Large intestine (tissue), 3 donors: ENCODE results near the gene RRAS2. TPM values are rescaled to one million over a fixed set of nuclear protein-coding genes. Genes with fewer than 3 reads are reported as not detected.
"Not testable (repeated sequence)": the region's sequence is repeated elsewhere in the genome, so short reads cannot be mapped to it uniquely, and the experiment has no call there.

Experiments used
- DNase-seq, 2 donors: peaks; one replicate each; pipeline versions ENCODE4 v3.0.0 to v3.0.0-alpha.2; 2013
- H3K27ac ChIP-seq: one replicate; pipeline ENCODE4 v1.5.1; 2013; ENCODE audit warnings: low read length
- H3K27me3 ChIP-seq: 2 replicates; pipeline ENCODE4 v1.6.1; 2013; ENCODE audit warnings: low read length; ENCODE audit not compliant: control insufficient read depth, insufficient read depth
- H3K36me3 ChIP-seq: 2 replicates; pipeline ENCODE4 v1.6.1; 2013; ENCODE audit warnings: low read length; ENCODE audit not compliant: control insufficient read depth, insufficient read depth
- H3K4me1 ChIP-seq: one replicate; pipeline ENCODE4 v1.6.1; 2013; ENCODE audit warnings: low read length; ENCODE audit not compliant: control insufficient read depth, insufficient read depth
- H3K4me3 ChIP-seq: one replicate; pipeline ENCODE4 v1.5.1; 2013; ENCODE audit warnings: low read length
- H3K9me3 ChIP-seq: one replicate; pipeline ENCODE4 v1.6.1; 2013; ENCODE audit warnings: mild to moderate bottlenecking, low read depth, low read length, moderate library complexity; ENCODE audit not compliant: control insufficient read depth
- WGBS: methylation state at CpG from one replicate; pipeline ENCODE4 v1.1.5; 2013; ENCODE audit warnings: low lambda C conversion rate; ENCODE audit not compliant: insufficient coverage; 5-methylcytosine and 5-hydroxymethylcytosine counted together
- polyA plus RNA-seq: library from polyadenylated mRNA; unstranded; fragments of 120-200 nt; gene quantifications from one replicate; pipeline ENCODE4 v1.2.1, GENCODE V29; 2013

Gene RRAS2
- polyA plus RNA-seq, 1 donor: 59.3 TPM

DNA sequence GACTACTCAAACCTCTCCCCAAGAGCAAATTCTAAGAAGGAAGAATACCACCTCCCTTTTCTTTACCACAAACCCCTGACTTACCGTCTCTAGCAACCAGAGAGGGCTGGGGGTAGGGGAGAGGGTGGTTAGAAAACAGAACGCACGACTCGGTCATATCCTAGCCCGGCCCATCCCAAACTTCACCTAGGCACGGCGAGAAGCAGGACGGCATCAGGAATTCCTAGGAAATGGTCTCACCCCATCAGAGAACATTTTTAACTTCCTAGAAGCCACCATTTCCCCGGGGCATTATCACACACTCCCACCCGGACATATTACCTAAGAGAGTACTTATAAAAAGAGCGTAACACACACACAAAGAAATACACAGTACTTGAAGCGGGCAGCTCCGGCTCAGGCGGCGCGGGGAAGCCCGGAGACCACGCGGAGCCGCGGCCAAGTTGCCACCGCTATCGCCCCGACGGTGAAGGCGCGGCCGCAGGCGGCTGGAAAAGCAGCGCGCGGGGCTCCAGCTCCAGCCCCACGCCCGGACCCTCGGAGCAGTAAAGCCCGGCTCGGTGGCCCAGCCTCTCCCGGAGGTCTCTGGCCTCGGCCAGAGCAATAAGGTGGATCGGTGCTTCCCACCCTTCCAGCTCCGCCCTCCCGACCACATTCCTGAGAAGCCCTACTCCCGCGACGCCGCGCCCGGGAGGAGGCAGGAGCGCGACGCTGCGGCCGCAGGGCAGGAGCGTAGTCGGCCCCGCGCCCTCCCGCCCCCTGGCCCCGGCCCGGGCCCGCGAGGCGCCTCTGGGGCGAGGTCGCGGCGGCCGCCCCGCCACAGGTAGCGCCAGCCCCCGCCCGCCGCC is 878 bp downstream of the RRAS2 start:
- WGBS: no CpG with 5 or more reads among the region's 73 CpGs
- Histone ChIP-seq H3K9me3 (no peaks in the 10 kb centered on the region), H3K27ac (peak overlapping the region; percentile 86), H3K27me3 (no peaks in the 10 kb centered on the region), H3K4me1 (peaks cover 2% of the 10 kb centered on the region), H3K36me3 (no peaks in the 10 kb centered on the region), H3K4me3 (peak overlapping the region; percentile 79)
- peak; percentile 76 to 88 for DNase-seq

DNA sequence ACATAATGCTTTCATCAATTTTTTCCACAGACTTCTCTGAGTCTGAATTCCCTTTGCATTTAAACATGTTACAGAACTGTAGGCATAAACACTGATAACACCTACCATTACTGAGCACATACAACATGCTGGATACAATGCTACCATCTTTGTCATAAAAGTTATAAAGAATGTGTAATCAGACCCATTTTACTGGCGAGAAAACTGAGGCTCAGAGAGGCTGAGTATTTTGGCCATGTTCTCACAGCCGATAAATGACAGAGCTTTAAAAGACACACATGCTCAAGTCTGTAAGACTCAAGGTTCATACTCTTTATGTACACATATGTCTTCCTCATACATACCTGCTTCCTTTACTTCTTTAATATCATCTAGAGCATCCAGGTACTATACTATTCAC is 2.6 kb downstream of the RRAS2 start:
- DNase-seq: no peak
- Histone ChIP-seq H3K27me3 (no peaks in the 10 kb centered on the region), H3K27ac (no peak overlapping the region), H3K36me3 (no peaks in the 10 kb centered on the region), H3K4me3 (no peak overlapping the region), H3K4me1 (no peaks in the 10 kb centered on the region), H3K9me3 (no peaks in the 10 kb centered on the region)
- 100% methylated on average over 1 of the region's 2 CpGs for WGBS

DNA sequence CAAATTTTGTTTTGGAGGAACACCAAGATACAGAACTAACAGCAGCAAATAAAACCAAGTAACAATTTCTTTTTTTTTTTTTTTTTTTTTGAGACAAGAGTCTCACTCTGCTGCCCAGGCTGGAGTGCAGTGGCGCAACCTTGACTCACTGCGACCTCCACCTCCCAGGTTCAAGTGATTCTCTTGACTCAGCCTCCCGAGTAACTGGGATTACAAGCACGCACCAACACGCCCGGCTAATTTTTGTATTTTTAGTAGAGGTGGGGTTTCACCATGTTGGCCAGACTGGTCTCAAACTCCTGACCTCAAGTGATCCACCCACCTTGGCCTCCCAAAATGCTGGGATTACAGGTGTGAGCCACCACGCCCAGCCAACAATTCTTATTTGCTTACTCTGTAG is 4.4 kb downstream of the RRAS2 start:
- not testable (repeated sequence) for DNase-seq, H3K4me1 ChIP-seq, H3K36me3 ChIP-seq, H3K4me3 ChIP-seq, H3K27ac ChIP-seq, H3K9me3 ChIP-seq, H3K27me3 ChIP-seq
- WGBS: no CpG with 5 or more reads among the region's 7 CpGs

DNA sequence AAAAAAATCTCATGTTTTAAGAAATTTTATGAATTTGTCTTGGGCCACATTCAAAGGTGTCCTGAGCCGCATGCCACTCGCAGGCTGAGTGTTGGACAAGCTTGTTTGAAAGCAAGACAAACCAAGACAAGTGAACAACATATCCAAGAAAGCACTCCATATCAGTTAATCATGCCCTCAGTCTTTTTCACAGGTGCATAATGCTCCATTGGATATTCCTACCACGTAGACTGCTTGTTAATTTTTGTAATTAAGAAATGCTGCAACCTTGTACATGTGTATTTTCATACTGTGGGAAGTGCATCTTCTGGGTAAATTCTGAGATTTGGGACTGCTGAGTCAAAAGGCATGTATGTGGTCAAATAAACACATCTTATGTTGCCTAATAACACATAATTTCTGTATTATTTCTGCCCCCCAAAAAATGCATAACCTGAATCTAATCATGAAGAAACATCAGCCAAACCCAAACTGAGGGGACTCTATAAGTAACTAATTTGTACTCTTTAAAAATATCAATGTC is 8.2 kb downstream of the RRAS2 start:
- H3K4me1 ChIP-seq: no peaks in the 10 kb centered on the region
- no peaks in the 10 kb centered on the region for H3K27me3 ChIP-seq
- peaks cover 2% of the 10 kb centered on the region for H3K9me3 ChIP-seq
- no peaks in the 10 kb centered on the region for H3K36me3 ChIP-seq
- no peak overlapping the region for H3K4me3 ChIP-seq
- DNase-seq: no peak
- H3K27ac ChIP-seq: no peak overlapping the region
- no CpG with 5 or more reads among the region's 3 CpGs for WGBS

DNA sequence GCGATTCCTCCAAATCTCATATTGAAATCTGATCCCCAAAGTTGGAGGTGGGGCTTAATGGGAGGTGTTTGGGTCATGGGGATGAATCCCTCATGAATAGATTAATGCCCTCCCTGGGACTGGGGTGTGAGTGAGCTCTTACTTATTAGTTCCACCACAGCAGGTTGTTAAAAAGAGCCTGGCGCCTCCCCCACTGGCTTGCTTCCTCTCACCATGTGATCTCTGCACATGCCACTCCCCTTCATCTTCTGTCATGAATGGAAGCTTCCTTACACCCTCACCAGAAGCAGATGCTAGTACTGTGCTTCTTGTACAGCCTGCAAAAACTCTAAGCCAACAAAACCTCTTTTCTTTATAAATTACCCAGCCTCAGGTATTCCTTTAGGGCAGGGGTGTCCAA is 8.8 kb downstream of the RRAS2 start:
- no CpG with 5 or more reads among the region's 2 CpGs for WGBS

DNA sequence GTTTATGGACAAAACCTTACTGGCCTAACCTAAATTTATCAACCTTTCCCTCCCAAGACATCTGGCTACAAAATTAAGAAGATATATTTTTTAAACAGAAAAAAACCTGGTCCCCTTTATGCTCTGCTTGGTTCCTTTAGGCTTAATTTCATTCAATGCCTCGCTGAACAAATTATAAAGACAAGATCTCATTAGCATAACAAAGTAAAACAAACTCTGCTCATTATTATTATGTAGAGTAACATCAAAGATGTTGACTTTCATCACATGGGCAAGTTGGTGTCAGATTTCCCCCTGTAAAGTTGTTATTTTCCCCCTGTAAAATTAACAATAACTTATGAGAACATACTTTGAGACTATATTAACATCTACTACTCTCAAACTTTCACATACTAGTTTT is 11.0 kb downstream of the RRAS2 start:
- WGBS: 60% methylated on average over 1 of the region's 1 CpG

More for the DNA sequence above, 8.8 kb downstream of the RRAS2 start:
- H3K4me1 ChIP-seq: no peaks in the 10 kb centered on the region
- no peaks in the 10 kb centered on the region for H3K36me3 ChIP-seq
- no peak overlapping the region for H3K4me3 ChIP-seq
- no peak for DNase-seq
- H3K9me3 ChIP-seq: peaks cover 2% of the 10 kb centered on the region
- no peaks in the 10 kb centered on the region for H3K27me3 ChIP-seq
- no peak overlapping the region for H3K27ac ChIP-seq

DNA sequence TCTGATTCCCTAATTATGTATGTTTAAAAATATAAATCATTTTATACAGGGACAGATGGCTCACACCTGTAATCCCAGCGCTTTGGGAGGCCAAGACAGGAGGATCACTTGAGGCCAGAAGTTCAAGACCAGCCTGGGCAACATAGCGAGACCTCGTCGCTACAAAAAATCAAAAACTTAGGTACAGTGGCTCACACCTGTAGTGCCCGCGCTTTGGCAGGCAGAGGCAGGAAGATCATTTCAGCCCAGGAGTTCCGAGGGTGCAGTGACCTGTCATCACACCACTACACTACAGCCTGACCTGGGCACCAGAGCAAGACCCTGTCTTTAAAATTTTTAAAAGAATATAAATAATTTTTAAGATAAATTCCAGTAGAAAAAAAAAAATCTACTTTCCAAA is 11.5 kb downstream of the RRAS2 start:
- WGBS: no CpG with 5 or more reads among the region's 7 CpGs
- Histone ChIP-seq H3K4me1 (no peaks in the 10 kb centered on the region), H3K9me3 (peaks cover 2% of the 10 kb centered on the region), H3K27ac (no peak overlapping the region), H3K27me3 (no peaks in the 10 kb centered on the region), H3K36me3 (no peaks in the 10 kb centered on the region), H3K4me3 (no peak overlapping the region)
- no peak for DNase-seq

More for the DNA sequence above, 11.0 kb downstream of the RRAS2 start:
- H3K4me3 ChIP-seq: no peak overlapping the region
- H3K27me3 ChIP-seq: no peaks in the 10 kb centered on the region
- H3K27ac ChIP-seq: no peak overlapping the region
- H3K4me1 ChIP-seq: no peaks in the 10 kb centered on the region
- peaks cover 2% of the 10 kb centered on the region for H3K9me3 ChIP-seq
- no peak for DNase-seq
- no peaks in the 10 kb centered on the region for H3K36me3 ChIP-seq

DNA sequence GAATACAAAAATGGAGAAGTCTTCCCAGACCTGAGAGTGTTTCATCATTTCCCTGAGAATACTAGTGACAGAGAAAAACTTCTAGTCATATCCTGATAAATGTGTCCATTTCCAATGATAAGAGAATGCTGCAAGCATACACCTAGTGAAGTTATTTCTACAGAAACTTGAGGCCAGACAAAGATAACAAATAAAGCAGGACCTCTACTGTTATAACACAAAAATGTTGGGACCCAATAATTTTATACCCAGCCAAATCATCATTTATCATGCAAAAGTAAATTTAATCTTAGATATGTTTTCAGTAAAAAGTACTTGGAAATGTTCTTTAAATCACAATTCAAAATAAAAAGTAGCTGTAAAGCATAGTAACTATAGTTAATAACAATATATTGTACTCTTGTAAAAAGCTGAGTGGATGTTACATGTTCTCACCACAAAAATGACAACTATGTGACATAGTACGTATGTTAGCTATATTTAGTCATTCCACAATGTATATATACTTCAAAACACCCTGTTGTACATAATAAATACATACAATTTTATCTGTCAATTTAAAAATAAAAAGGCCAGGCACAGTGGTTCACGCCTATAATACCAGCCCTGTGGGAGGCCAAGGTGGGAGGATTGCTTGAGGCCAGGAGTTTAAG is 12.6 kb downstream of the RRAS2 start:
- H3K27ac ChIP-seq: no peak overlapping the region
- no peak overlapping the region for H3K4me3 ChIP-seq
- WGBS: 67% methylated on average over 1 of the region's 2 CpGs
- no peaks in the 10 kb centered on the region for H3K36me3 ChIP-seq
- H3K27me3 ChIP-seq: no peaks in the 10 kb centered on the region
- peaks cover 2% of the 10 kb centered on the region for H3K9me3 ChIP-seq
- no peak for DNase-seq
- H3K4me1 ChIP-seq: no peaks in the 10 kb centered on the region

DNA sequence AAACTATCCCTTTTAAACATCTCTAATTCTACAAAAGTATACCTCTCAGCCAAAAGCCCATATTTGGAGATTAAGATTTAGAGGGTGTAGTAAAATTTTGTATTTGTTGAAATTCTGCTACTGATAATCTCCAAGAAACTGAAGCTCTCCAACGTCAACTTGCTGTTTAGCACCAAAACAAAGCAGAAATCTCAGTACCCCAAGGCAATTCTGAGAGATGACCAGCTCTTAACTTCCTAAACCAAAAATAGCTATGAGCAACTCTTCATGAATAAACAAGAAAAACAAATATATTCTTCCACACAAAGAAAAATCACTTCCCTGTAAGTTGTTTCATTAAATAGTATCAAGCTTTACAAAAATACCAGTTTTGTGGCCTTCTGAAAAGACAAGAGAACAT is 13.3 kb downstream of the RRAS2 start:
- Histone ChIP-seq H3K27ac (no peak overlapping the region), H3K4me3 (no peak overlapping the region), H3K9me3 (peaks cover 2% of the 10 kb centered on the region), H3K4me1 (no peaks in the 10 kb centered on the region), H3K36me3 (no peaks in the 10 kb centered on the region), H3K27me3 (no peaks in the 10 kb centered on the region)
- 86% methylated on average over 1 of the region's 1 CpG for WGBS
- DNase-seq: no peak

DNA sequence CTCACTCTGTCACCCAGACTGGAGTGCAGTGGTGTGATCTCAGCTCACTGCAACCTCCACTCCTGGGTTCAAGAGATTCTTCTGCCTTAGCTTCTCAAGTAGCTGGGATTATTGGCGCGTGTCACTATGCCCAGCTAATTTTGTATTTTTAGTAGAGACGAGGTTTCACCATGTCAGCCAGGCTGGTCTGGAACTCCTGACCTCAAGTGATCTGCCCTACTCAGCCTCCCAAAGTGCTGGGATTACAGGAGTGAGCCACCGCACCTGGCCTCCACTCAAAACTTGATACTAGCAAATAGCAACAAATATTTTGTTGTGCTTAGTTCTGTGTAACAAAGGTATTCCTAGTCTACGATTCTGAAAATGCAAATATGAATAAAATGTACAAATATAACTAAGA is 14.0 kb downstream of the RRAS2 start:
- 100% methylated on average over 1 of the region's 5 CpGs for WGBS
- not testable (repeated sequence) for H3K4me3 ChIP-seq, H3K36me3 ChIP-seq, DNase-seq, H3K4me1 ChIP-seq, H3K27me3 ChIP-seq, H3K9me3 ChIP-seq, H3K27ac ChIP-seq
